Vagina (tissue), 2 donors: Measurements from ENCODE around the gene DNAH6.

Experiments
- CTCF ChIP-seq, 3 experiments: fragments of 450-650 bp in 2 of 3; fragments of 200-600 bp in 1 of 3; sonication (generic) in 1 of 3; IDR thresholded peaks; one replicate each; pipeline ENCODE4 v1.5.1; 2017 to 2019; ENCODE audit warnings: antibody characterized with exemption in 3 of 3, mild to moderate bottlenecking in 2 of 3, moderate library complexity in 2 of 3
- POLR2A ChIP-seq, 2 donors: fragments of 450-650 bp; IDR thresholded peaks; one replicate each; pipeline ENCODE4 v1.6.1; 2017; ENCODE audit warnings: antibody characterized with exemption in 2 of 2, mild to moderate bottlenecking in 2 of 2, moderate library complexity in 2 of 2

- TF ChIP-seq CTCF (IDR thresholded peaks at IDR 0.05) (no peak), POLR2A (IDR thresholded peaks at IDR 0.05) (no peak)
Observed at GRCh38 chr2:84711651-84712050, 195.4 kb downstream of the DNAH6 start.
